ENCODE data around the gene PDCD1LG2.
"Not testable (repeated sequence)": the region's sequence is repeated elsewhere in the genome, so short reads cannot be mapped to it uniquely, and the experiment has no call there.

PDCD1LG2 gene

DNA sequence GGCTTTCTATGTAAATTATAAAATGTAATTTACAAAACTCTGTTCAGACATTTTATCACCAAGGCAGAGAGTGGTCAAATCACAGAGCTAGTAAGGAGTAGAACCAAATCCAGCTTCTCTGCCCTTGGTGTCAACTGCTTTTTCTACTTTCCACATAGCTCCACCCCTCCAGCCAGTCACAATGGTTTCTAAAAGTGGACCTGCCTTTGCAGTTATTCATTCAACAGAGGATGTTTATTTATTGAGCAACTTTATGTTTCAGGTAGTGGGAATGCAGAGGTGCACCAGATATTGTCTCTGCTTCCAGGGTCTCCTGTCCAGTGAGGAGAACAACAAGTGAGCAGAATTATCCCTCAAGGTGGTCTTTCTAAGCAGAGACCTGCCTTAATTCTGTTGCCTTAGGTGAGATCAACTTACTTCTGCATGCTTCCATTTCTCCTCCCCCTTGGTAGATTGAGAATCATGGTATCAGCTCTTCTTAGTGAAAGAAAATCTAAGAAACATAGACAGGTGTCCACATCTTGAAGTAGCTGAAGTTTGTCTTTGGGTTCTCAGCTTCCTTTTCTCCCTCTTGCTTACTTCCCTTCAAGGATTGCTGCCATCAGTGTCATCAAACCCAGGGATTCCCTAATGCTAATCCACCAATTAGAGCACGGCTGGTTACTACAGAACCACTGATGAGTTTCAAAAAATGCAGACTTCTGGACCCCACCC lies 17.2 kb upstream of the PDCD1LG2 start:
- intact Hi-C loops (cut with DNase I) = no loop called here
- no peak for DNase-seq

GRCh38 chr9:5493679-5494511 lies 16.4 kb upstream of the PDCD1LG2 start:
- intact Hi-C loops (cut with DNase I) = no loop called here
- peak in 15 of 42 donors; percentile 6 to 53 (median 26) for DNase-seq

DNA sequence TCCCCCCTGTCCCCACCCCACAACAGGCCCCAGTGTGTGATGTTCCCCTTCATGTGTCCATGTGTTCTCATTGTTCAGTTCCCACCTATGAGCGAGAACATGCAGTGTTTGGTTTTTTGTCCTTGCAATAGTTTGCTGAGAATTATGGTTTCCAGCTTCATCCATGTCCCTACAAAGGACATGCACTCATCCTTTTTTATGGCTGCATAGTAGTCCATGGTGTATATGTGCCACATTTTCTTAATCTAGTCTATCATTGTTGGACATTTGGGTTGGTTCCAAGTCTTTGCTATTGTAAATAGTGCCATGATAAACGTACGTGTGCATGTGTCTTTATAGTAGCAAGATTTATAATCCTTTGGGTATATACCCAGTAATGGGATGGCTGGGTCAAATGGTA lies 15.6 kb upstream of the PDCD1LG2 start:
- intact Hi-C loops (cut with DNase I); DNase-seq: not testable (repeated sequence)

DNA sequence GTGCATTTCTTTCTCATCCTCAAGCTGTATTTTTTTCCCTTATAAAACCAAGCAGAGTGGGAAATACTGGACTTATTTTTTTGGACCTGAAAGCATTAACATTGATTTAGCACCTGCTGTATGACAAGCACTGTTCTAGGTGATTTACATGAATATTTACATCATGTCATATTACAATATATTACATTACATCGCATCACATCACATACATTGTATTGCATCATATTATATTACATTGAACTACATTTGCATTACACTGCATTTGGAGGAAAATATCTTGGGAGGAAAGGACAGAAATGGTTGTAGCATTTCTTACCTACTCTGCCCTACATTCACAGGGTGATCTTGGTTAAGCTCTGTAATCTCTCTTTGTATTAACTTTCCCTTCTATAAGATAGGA lies 11.2 kb upstream of the PDCD1LG2 start:
- intact Hi-C loops (cut with DNase I) = no loop called here
- no peak for DNase-seq

GRCh38 chr9:5499889-5500398 lies 10.4 kb upstream of the PDCD1LG2 start:
- intact Hi-C loops (cut with DNase I) = no loop called here
- no peak for DNase-seq

DNA sequence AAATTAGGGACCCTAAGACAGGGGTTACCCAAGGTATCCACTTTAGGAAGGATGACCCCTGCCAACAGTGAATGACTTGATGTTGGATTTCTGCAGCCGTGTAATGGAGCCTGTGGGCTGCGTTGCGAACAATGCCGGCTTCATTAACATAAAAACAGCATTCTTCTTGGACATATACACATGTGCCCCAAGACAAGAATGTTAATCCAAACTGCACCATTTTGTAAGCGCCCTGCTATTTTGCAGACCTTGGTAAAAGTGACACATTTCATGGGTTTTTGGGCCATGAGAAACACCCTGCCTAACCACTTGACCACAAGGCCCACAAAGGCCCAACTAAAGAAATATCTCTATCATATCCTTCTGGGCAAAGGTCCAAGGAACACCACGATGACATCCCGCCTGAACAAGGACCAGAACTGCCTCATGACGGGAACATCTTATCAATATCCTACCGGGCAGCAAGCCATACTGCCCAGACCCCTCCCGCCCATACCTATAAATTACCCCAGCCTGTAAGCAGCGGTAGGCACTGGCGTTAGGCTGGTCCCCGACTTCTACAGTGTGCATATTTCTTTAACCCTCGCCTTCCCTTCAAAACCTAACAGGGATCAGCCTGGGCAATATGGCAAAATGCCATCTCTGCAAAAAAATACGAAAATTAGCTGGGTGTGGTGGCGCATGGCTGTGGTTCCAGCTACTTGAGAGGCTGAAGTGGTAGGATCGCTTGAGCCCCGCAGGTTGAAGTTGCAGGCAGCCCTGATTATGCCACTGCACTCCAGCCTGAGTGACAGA lies 9.7 kb upstream of the PDCD1LG2 start:
- no peak for DNase-seq

GRCh38 chr9:5502553-5502952 lies 7.8 kb upstream of the PDCD1LG2 start:
- no peak for DNase-seq
- intact Hi-C loops (cut with DNase I) = no loop called here

More for the DNA sequence above, 9.7 kb upstream of the PDCD1LG2 start:
- intact Hi-C loops (cut with DNase I) = no loop called here

DNA sequence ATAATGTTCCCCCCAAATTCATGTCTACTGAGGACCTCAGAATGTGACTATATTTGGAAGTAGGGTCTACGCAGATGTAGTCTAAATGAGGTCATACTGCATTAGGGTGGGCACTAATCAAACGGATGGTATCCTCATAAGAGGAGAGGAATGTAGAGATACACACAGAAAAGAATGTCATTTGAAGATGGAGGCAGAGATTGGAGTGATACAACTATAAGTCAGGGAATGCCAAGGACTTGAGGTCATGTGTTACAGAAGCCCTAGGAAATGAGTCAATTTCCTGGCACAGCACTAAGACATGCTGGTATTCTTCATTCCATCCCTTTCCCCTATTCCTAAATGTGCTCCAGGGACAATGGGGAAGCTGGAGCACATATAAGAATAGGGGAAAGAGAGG lies 758 bp upstream of the PDCD1LG2 start:
- DNase-seq = no peak
- intact Hi-C loops (cut with DNase I) = no loop called here

DNA sequence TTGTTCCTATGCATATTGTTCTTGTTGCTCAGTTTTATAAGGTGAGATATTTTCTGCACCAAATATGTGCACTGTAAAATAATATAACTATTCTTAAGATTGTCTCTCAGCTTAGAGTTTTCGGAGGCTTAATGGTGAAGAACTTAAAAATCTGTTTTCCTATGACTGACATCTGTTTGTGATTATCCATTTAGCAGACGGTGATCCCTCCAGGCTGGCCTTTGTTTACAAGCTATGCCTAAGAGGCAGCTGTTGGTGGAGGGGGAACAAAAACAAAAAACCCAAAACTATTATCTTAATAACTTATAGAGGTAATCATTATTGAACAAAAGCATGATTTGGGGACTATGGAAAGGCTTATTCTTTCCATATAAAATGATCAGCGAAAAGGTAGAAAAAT lies 658 bp downstream of the PDCD1LG2 start:
- no peak for DNase-seq
- intact Hi-C loops (cut with DNase I) = no loop called here

- intact Hi-C loops (cut with DNase I) = no loop called here
- no peak for DNase-seq
Measured at GRCh38 chr9:5511476-5511875, 1.1 kb downstream of the PDCD1LG2 start.

- DNase-seq = no peak
- intact Hi-C loops (cut with DNase I) = no loop called here
Measured at GRCh38 chr9:5511935-5512580, 1.7 kb downstream of the PDCD1LG2 start.

DNA sequence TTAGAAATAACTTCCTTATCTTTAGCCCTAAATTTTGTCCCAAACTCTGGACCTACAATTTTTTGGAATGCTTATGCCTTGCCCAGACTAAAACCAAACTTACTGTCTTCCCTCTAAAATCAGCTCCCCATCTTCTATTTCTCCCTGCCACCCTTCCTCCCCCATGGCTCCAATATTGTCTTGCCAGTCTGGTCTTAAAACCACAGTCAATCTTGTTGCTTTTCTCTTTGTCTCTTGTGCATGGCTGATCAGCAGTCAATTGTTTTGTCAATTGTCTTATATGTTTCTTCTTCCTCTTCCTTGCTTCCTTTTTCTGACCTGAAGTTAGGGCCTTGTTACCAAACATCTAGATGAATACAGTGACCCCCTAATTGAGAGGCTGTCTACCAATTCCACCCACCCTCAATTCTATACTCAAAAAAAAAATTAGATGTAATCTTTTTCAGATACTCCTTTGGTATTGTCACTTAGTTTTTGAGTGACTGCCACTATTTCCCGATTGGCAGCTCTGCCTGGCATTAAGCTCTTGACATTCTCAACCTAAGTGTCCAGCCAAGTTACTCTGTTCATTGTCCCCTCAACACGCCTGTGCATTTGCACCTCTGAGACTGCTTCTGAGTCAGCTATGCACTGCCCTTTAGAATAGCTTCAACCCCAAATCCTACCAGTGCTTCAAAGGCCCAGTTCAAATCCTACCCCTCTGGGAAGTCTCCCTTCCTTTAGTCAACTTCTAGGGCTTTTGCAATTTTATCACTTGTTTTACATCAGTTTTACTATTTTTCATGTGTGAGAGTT lies 2.5 kb downstream of the PDCD1LG2 start:
- intact Hi-C loops (cut with DNase I) = no loop called here
- no peak for DNase-seq

DNA sequence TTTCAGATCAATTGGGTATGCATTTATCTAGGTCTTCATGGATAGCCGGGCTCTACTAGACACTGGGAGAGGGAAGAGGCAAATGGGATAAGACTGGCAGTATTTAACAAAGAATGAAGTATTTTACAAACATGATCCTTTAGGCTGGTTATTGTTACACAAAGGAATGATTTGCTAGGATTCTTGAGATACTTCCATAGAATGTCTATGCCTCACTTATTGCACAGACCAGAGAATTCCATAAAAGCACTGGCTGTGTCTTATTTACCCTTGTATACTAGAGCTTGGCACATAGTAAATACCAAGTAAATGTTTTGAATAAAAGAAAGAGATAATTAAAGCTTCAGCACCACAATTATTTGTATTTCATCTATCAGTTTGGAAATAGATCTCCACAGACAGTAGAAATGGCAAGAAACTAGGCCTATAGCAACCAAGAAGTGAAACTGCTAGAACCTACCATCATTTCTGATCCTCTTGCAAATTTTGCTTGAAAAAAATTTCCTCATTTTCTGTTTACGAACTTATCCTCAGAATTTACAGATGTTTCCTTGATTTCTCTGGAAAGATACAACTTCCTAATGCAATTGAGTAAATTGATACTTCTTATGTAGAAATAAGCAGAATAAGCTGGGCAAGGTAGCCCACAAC lies 3.8 kb downstream of the PDCD1LG2 start:
- intact Hi-C loops (cut with DNase I) = no loop called here

DNA sequence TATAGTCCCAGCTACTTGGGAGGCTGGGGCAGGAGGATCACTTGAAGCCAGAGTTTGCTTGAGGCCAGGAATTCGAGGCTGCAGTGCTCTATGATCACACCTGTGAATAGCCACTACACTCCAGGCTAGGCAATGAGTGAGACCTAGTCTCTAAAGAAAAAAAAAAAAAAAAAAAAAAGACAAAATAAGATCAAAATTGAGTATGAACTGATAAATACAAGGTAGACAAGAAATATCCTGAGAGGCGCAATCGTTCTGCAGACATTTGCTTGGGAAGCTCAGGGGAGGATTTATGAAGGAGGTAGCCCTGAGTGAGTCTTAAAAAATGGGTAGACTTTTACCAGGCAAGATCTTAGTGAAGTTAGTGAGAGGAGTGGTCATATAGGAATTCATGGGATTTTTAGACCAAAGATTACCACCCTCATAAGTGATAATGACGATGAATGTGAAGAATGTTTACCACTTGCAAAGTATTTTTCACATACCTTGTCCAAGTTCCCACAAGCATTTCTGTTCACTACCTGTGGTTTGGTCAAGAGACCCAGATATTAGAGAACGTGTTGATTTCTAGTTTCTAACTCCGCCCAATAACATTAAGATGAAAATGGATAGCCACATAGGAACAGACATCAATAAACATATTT lies 4.4 kb downstream of the PDCD1LG2 start:
- DNase-seq = no peak
- intact Hi-C loops (cut with DNase I) = no loop called here

More for the DNA sequence above, 3.8 kb downstream of the PDCD1LG2 start:
- DNase-seq = no peak

GRCh38 chr9:5515261-5515650 lies 4.9 kb downstream of the PDCD1LG2 start:
- no peak for DNase-seq
- intact Hi-C loops (cut with DNase I) = no loop called here

GRCh38 chr9:5516453-5517220 lies 6.3 kb downstream of the PDCD1LG2 start:
- no peak for DNase-seq
- intact Hi-C loops (cut with DNase I) = no loop called here
